Bronchial epithelial cell (primary cell): ENCODE data around the gene ATP4B. TPM values are rescaled to one million over a fixed set of nuclear protein-coding genes. Genes with fewer than 3 reads are reported as not detected.

Source experiments
- DNase-seq: peaks from one replicate; pipeline ENCODE4 v3.0.0-alpha.2; 2010; ENCODE audit warnings: low read depth
- FAIRE-seq: peaks from 2 replicates; lab custom pipeline; 2011; peaks lifted over from hg19 to GRCh38; lab: Jason Lieb, UNC
- H3K27me3 ChIP-seq: 2 replicates; pipeline ENCODE4 v1.5.1; 2011; ENCODE audit warnings: low read length; ENCODE audit not compliant: control insufficient read depth, insufficient read depth
- H3K36me3 ChIP-seq: 2 replicates; pipeline ENCODE4 v1.5.1; 2011; ENCODE audit warnings: low read length; ENCODE audit not compliant: control insufficient read depth, insufficient read depth
- H3K4me3 ChIP-seq: 2 replicates; pipeline ENCODE4 v1.5.1; 2011; ENCODE audit warnings: mild to moderate bottlenecking, low read depth, low read length, control low read depth
- total RNA-seq: library from RNA; depleted of rRNA; stranded (reverse); fragments of >200 nt; gene quantifications from 2 replicates; pipeline ENCODE4 v1.2.1, GENCODE V29; 2014
- TF ChIP-seq, protein P1 (sequence below): IDR thresholded peaks from 2 replicates; pipeline ENCODE4 v1.5.1; 2011; ENCODE audit warnings: mild to moderate bottlenecking, moderate library complexity, low read length, control low read depth, inconsistent platforms; ENCODE audit not compliant: insufficient read depth, severe bottlenecking

The ATP4B gene
- total RNA-seq, 1 donor from 2014 or later, result not detected

DNA sequence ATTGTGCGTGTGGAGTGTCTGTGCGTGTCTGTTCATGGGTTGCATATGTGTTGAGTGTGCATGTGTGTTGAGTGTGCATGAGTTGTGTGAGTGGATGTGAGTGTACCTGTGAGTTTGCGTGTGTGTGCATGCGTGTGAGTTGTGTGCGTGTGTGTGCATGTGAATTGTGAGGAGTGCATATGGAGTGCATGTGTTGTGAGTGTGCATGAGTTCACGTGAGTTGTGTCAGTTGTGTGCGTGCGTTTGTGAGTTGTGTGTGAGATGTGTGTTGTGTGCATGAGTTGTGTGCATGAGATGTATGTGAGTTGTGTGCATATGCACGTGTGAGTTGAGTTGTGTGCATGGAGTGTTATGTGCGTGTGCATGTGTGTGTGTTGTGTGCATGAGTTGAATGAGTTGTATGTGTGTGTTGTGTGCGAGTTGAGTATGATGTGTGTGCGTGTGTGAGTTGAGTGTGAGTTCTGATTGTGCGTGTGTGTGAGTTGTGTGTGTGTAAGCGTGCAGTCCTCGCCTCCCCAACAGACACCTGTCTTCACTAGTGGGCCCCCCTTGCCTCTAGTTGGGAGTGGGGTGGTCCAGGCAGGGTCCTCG is 44.1 kb downstream of the ATP4B start:
- Histone ChIP-seq H3K27me3 (no peaks in the 10 kb centered on the region), H3K36me3 (peaks cover 10% of the 10 kb centered on the region), H3K4me3 (no peak overlapping the region)
- TF ChIP-seq, protein P1, sequence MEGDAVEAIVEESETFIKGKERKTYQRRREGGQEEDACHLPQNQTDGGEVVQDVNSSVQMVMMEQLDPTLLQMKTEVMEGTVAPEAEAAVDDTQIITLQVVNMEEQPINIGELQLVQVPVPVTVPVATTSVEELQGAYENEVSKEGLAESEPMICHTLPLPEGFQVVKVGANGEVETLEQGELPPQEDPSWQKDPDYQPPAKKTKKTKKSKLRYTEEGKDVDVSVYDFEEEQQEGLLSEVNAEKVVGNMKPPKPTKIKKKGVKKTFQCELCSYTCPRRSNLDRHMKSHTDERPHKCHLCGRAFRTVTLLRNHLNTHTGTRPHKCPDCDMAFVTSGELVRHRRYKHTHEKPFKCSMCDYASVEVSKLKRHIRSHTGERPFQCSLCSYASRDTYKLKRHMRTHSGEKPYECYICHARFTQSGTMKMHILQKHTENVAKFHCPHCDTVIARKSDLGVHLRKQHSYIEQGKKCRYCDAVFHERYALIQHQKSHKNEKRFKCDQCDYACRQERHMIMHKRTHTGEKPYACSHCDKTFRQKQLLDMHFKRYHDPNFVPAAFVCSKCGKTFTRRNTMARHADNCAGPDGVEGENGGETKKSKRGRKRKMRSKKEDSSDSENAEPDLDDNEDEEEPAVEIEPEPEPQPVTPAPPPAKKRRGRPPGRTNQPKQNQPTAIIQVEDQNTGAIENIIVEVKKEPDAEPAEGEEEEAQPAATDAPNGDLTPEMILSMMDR, result no peak
- DNase-seq (no peak), FAIRE-seq (no peak)

DNA sequence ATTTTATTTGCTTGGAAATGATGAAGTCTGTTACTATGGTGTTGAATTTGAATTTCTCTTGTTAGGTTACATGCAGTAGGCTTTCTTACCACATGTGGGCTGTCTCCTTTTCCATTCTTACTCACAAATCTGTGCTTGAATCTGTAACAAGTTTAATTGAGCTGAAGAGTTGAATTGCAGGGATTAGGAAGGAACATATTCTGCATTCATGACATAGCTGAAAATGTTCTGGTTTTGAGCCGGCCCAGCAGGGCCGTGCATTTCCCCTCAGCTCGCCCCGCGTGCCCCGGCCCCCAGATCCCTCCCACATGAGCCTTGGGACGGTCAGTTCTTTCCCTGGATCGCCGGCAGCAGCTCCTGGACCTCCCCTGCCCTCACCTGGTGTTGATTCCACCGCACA is 45.4 kb downstream of the ATP4B start:
- H3K4me3 ChIP-seq, result no peak overlapping the region
- no peaks in the 10 kb centered on the region for H3K27me3 ChIP-seq
- TF ChIP-seq, protein P1, result no peak
- FAIRE-seq (no peak), DNase-seq (no peak)
- H3K36me3 ChIP-seq, result peaks cover 11% of the 10 kb centered on the region

DNA sequence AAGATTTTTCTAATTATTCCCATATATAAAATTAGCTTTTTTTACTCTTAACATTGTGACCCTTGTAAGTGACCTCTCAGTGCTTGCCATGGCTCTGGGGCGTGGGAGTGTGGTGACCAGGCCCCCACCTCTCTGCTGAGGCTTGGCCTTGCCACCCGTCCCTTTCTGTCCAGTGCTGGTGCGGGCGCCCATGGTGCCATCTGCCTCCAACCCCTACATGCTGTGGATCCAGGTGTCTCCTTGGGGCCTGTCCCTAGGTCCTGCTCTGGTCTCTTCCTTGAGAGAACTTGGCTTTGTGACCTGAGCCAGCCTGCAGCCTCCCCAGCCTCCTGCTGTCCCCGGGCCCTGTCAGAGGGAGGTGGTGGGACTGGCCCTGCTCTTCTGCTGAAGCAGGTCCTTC is 46.0 kb downstream of the ATP4B start:
- Histone ChIP-seq H3K36me3 (peaks cover 13% of the 10 kb centered on the region), H3K4me3 (no peak overlapping the region), H3K27me3 (no peaks in the 10 kb centered on the region)
- FAIRE-seq (no peak), DNase-seq (no peak)
- TF ChIP-seq, protein P1, result no peak

DNA sequence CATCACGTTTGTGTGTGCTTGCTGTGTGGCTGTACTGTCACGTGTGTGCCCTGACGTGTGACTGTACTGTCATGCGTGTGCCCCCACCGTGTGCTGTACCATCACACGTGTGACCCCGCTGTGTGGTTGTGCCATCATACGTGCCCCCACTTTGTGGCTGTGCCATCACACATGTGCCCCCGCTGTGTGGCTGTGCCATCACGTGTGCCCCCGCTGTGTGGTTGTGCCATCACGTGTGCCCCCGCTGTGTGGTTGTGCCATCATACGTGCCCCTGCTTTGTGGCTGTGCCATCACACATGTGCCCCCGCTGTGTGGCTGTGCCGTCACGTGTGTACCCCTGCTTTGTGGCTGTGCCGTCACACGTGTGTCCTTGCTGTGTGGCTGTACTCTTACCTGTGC is 47.7 kb downstream of the ATP4B start:
- TF ChIP-seq, protein P1, result no peak
- peak; percentile 50 for FAIRE-seq
- Histone ChIP-seq H3K27me3 (no peaks in the 10 kb centered on the region), H3K36me3 (peaks cover 19% of the 10 kb centered on the region), H3K4me3 (no peak overlapping the region)
- DNase-seq, result no peak

DNA sequence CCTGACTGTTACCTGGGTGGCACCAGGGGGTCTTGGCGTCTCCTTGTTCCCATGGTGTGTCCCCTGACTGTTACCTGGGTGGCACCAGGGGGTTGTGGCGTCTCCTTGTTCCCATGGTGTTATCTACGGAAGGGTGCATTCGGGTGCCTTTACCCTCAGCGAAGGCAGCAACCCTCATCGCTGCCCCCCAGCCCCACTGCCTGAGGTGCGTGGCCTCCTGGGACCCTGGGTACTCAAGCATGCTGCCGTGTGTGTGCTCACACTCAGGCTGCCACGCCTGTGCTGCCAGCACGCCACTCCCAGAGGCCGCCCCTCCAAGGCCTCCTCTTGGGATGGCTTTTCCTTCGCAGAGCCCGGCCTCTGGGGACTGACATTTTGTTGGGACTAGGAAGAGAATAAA is 48.4 kb downstream of the ATP4B start:
- Histone ChIP-seq H3K36me3 (peaks cover 15% of the 10 kb centered on the region), H3K4me3 (no peak overlapping the region), H3K27me3 (no peaks in the 10 kb centered on the region)
- FAIRE-seq (no peak), DNase-seq (no peak)
- TF ChIP-seq, protein P1, result no peak

DNA sequence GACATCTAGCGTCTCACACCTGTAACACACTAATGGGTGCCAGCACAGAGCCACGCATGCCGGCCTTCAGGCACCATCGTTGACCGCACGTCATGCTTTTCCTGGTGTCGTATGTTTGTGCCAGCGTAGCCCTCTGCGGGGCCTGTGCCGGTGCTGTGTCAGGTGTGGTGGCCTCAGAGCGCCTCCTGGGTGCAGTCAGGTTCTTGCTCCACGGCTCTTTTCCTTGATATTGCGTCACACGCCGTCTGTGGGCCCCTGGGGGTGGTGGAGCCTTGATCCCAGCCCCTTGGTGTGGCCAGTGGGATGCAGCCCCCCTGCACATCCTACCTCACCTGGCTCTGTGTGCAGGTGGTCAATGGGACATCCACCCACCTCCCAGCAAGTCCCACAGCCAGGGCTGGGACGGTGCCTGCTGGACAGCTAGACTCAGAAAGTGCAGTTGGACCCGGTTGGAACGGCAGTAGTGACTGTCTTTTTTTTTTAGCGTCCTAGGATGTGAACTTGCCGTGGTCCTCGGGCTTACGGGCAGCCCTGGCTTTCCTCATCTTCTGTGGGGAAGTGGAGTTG is 48.9 kb downstream of the ATP4B start:
- no peak overlapping the region for H3K4me3 ChIP-seq
- no peak for DNase-seq
- TF ChIP-seq, protein P1, result no peak
- H3K27me3 ChIP-seq, result no peaks in the 10 kb centered on the region
- FAIRE-seq, result no peak
- H3K36me3 ChIP-seq, result peaks cover 13% of the 10 kb centered on the region
